Testis (tissue), 2 donors: ENCODE data around the gene RAB36.

ENCODE experiments used
- POLR2A ChIP-seq: fragments of 450-650 bp; IDR thresholded peaks from one replicate; pipeline ENCODE4 v1.6.1; 2017; ENCODE audit warnings: antibody characterized with exemption, mild to moderate bottlenecking, moderate library complexity
- TF ChIP-seq, protein P1 (sequence below), 3 experiments: fragments of 450-650 bp in 2 of 3; fragments of 200-600 bp in 1 of 3; sonication (generic) in 1 of 3; IDR thresholded peaks; one replicate each; pipeline ENCODE4 v1.5.1; 2016 to 2019; ENCODE audit warnings: antibody characterized with exemption in 3 of 3, mild to moderate bottlenecking in 2 of 3, moderate library complexity in 1 of 3

DNA sequence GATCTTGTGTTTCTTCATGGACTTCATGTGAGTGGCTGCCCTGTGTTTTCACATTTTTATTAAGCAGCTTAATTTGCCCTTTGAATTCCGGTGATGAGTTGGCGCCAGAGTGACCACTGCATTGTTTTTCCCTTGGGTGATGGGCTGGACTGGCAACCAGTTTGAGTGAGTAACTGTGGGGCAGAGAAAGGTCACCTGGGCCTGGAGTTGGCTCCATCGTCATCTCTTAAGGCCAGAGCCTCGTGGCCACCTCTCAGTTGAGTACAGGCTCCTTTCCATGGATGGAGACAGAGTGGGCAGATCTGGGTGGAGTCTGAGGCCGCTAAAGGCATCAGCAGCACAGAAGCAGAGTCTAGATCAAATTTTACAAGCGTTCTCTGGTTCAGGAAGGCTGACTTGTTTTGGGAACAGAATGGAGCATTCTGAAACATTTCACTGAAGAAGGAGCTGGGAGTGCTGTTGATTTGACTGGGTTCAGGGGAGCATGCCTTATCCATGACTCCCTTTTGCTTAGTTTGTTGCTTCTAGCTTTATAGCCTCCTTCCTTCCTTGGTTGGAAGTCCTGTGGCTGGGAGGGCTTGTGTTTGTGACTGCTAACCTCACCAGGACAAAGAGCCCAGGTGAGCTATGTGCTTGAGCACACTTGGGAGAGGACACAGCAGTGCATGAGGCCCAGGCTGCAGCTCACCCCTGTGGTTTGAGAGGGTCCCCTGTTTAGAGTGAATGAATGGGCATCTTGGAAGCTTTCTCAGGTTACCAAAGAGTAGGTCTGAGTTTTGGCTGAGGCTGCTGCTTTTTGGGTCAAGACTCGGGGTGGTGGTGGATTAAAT, 42.8 kb downstream of the RAB36 start:
- TF ChIP-seq, protein P1, sequence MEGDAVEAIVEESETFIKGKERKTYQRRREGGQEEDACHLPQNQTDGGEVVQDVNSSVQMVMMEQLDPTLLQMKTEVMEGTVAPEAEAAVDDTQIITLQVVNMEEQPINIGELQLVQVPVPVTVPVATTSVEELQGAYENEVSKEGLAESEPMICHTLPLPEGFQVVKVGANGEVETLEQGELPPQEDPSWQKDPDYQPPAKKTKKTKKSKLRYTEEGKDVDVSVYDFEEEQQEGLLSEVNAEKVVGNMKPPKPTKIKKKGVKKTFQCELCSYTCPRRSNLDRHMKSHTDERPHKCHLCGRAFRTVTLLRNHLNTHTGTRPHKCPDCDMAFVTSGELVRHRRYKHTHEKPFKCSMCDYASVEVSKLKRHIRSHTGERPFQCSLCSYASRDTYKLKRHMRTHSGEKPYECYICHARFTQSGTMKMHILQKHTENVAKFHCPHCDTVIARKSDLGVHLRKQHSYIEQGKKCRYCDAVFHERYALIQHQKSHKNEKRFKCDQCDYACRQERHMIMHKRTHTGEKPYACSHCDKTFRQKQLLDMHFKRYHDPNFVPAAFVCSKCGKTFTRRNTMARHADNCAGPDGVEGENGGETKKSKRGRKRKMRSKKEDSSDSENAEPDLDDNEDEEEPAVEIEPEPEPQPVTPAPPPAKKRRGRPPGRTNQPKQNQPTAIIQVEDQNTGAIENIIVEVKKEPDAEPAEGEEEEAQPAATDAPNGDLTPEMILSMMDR (IDR thresholded peaks at IDR 0.05), result no peak
- no peak for TF ChIP-seq POLR2A
